Left lung (tissue), 10 donors: ENCODE results near the gene CCDC14. TPM values are rescaled to one million over a fixed set of nuclear protein-coding genes. Genes with fewer than 3 reads are reported as not detected.

Source experiments
- ATAC-seq: fragments of 200-7000 bp; cut with Tn5 transposase; one replicate; pipeline ENCODE4 v1.9.1; 2020; ENCODE audit warnings: moderate library complexity
- DNase-seq, 4 donors: peaks; one replicate each; pipeline ENCODE4 v3.0.0-alpha.2; 2013 to 2020
- H3K27ac ChIP-seq, 2 donors: fragments of 200-600 bp; sonication (generic) in 1 of 2; one replicate each; pipeline versions ENCODE4 v1.5.0 to v1.8.0; 2020 to 2021
- H3K27me3 ChIP-seq, 2 donors: fragments of 200-600 bp; sonication (generic) in 1 of 2; one replicate each; pipeline versions ENCODE4 v1.5.0 to v1.8.0; 2020 to 2021
- H3K36me3 ChIP-seq, 2 donors: fragments of 200-600 bp; sonication (generic) in 1 of 2; one replicate each; pipeline versions ENCODE4 v1.5.0 to v1.8.0; 2020 to 2021
- H3K4me1 ChIP-seq, 2 donors: fragments of 200-600 bp; one replicate each; pipeline ENCODE4 v1.8.0; 2021
- H3K4me3 ChIP-seq, 2 donors: fragments of 200-600 bp; sonication (generic) in 1 of 2; one replicate each; pipeline versions ENCODE4 v1.5.0 to v1.8.0; 2020 to 2021; ENCODE audit warnings: mild to moderate bottlenecking in 1 of 2
- H3K9me3 ChIP-seq, 2 donors: fragments of 200-600 bp; sonication (generic) in 1 of 2; one replicate each; pipeline versions ENCODE4 v1.5.0 to v1.8.0; 2020 to 2021
- intact Hi-C, 2 donors: fragments of 100-400 bp; cut with DNase I; formaldehyde crosslinking; loops; one replicate each; pipeline versions ENCODE4 v1.11.2 to v1.14.2; 2022
- polyA plus RNA-seq, 6 donors: library from polyadenylated mRNA; unstranded; fragments of 120-200 nt; gene quantifications; one replicate each; pipeline ENCODE4 v1.2.1, GENCODE V29; 2013; ENCODE audit not compliant: insufficient read length in 6 of 6
- total RNA-seq, 2 donors: library from RNA; stranded (reverse); fragmentation: NEBNext Ultra II Directional; extraction: Animal tissue kit (Norgen Biotek cat#: 25700); gene quantifications; one replicate each; pipeline ENCODE4 v1.2.1, GENCODE V29; 2021
- TF ChIP-seq, protein P1 (sequence below), 2 donors: fragments of 200-600 bp; sonication (generic) in 1 of 2; IDR thresholded peaks; one replicate each; pipeline versions ENCODE4 v1.5.0 to v1.8.0; 2021; ENCODE audit warnings: antibody characterized with exemption in 2 of 2
- donor health status: DM: no; HTN: yes; CAD: no.
- donor health status: DM: no; HTN: no; CAD: no.

The CCDC14 gene
- total and polyA plus RNA-seq, 8 donors, result 40.9 to 323 (median 220) TPM

DNA sequence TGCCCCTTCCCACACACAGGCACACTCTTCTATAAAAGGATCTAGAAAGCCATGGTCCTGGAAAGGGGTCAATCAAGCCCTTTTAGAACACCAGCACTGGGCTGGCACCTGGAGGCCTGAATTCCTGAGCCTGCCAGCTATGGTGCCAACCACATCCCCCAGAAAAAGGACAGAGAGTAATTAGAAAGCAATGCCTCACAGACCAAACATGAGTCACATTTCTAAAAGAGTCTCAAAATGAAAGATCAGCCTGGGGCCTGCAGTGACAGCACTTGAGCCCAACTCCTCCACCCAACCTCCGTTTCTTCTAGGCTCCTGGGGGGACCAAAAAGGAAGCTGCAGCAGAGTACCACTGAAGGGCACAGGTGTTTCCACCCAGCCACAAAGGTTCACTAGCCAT, 91.0 kb downstream of the CCDC14 start:
- Histone ChIP-seq H3K27me3 (no peaks in the 10 kb centered on the region), H3K4me1 (no peaks in the 10 kb centered on the region), H3K36me3 (no peaks in the 10 kb centered on the region), H3K27ac (no peak overlapping the region), H3K4me3 (no peak overlapping the region), H3K9me3 (no peaks in the 10 kb centered on the region)
- DNase-seq (no peak), ATAC-seq (no peak)
- intact Hi-C loops, result no loop called here
- TF ChIP-seq, protein P1, sequence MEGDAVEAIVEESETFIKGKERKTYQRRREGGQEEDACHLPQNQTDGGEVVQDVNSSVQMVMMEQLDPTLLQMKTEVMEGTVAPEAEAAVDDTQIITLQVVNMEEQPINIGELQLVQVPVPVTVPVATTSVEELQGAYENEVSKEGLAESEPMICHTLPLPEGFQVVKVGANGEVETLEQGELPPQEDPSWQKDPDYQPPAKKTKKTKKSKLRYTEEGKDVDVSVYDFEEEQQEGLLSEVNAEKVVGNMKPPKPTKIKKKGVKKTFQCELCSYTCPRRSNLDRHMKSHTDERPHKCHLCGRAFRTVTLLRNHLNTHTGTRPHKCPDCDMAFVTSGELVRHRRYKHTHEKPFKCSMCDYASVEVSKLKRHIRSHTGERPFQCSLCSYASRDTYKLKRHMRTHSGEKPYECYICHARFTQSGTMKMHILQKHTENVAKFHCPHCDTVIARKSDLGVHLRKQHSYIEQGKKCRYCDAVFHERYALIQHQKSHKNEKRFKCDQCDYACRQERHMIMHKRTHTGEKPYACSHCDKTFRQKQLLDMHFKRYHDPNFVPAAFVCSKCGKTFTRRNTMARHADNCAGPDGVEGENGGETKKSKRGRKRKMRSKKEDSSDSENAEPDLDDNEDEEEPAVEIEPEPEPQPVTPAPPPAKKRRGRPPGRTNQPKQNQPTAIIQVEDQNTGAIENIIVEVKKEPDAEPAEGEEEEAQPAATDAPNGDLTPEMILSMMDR (IDR thresholded peaks at IDR 0.05), result no peak

DNA sequence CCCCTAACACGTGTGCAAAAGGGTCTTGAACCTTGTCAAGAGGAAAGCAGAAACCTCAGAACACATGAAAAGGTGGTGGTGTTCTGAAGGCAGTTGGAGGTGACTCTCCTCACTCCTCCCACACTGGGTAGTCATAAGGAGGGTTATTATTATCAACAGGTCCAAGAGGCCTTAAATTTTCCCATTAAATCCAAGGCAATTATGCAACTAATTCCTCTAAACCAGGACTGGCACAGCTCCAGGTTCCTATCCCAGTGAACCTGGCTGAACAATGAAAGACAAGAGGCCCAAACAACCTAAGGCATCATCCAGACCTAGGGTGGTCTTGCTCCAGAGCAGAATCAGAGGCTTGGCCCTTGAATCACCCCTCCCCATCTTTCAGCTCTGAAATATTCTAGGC, 91.9 kb downstream of the CCDC14 start:
- no peak overlapping the region for H3K4me3 ChIP-seq
- TF ChIP-seq, protein P1 (IDR thresholded peaks at IDR 0.05), result no peak
- H3K27me3 ChIP-seq, result no peaks in the 10 kb centered on the region
- no peaks in the 10 kb centered on the region for H3K9me3 ChIP-seq
- intact Hi-C loops, result no loop called here
- no peaks in the 10 kb centered on the region for H3K4me1 ChIP-seq
- DNase-seq (no peak), ATAC-seq (no peak)
- H3K36me3 ChIP-seq, result no peaks in the 10 kb centered on the region
- no peak overlapping the region for H3K27ac ChIP-seq

DNA sequence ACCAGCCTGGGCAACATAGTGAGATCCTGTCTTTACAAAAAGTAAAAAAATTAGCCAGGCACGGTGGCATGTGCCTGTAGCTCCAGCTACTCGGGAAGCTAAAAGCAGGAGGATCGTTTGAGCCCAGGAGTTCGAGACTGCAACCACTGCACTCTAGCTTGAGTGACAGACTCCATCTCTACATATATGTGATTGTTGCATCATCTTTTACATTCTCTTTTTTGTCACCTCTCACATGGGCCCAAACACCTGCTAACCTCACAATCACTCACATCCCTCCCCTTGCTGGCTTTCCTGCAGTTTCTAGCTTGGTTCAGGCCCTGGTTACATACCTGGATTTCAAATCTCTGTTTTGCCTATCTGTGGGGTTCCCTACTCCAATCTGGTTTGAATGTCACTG, 96.3 kb downstream of the CCDC14 start:
- ATAC-seq, result no peak
- TF ChIP-seq, protein P1 (IDR thresholded peaks at IDR 0.05), result no peak
- Histone ChIP-seq H3K27ac (no peak overlapping the region), H3K36me3 (no peaks in the 10 kb centered on the region), H3K9me3 (no peaks in the 10 kb centered on the region), H3K4me1 (no peaks in the 10 kb centered on the region), H3K4me3 (no peak overlapping the region), H3K27me3 (no peaks in the 10 kb centered on the region)
- no peak for DNase-seq
- intact Hi-C loops, result no loop called here

Other genes with a start within 250 kb of the CCDC14 start
- gene MYLK, start 76.9 kb downstream of the CCDC14 start, total RNA-seq, result 100 to 1,000 TPM; 155 to 175 TPM
- gene MYLK, start 76.9 kb downstream of the CCDC14 start, polyA plus RNA-seq, result 100 to 1,000 TPM; 397 to 468 (median 420) TPM
- not detected for gene ROPN1, start 30.9 kb upstream of the CCDC14 start, total RNA-seq
- gene ROPN1, start 30.9 kb upstream of the CCDC14 start, polyA plus RNA-seq, result under 1 TPM; 0.15 to 0.31 (median 0.28) TPM
- gene KALRN, start 72.1 kb upstream of the CCDC14 start, total RNA-seq, result 10 to 100 TPM; 19.2 to 25.4 TPM
- gene KALRN, start 72.1 kb upstream of the CCDC14 start, polyA plus RNA-seq, result 10 to 100 TPM; 24.0 to 37.0 (median 26.2) TPM